NCI-H524 (cell line): Measurements from ENCODE around the gene LAMTOR2.
"Not testable (repeated sequence)": the region's sequence is repeated elsewhere in the genome, so short reads cannot be mapped to it uniquely, and the experiment has no call there.

Experiments used
- DNase-seq, 2 experiments: peaks; one replicate each; lab custom pipeline; 2025; lab: John Stamatoyannopoulos, UW

LAMTOR2 gene

GRCh38 chr1:156052862-156053767 is 1.5 kb upstream of the LAMTOR2 start:
- peak; percentile 46 to 74 for DNase-seq

- DNase-seq = peak; percentile 59 to 81
Observed at GRCh38 chr1:156053768-156054499, 648 bp upstream of the LAMTOR2 start, which contains the start of gene UBQLN4. Gene UBQLN4, minus strand, starts transcription at chr1:156053798. Its CDS starts 97 bp downstream, at chr1:156053701.

- DNase-seq = no peak
Observed at GRCh38 chr1:156055281-156056048, 883 bp downstream of the LAMTOR2 start.

- DNase-seq = no peak
Observed at GRCh38 chr1:156056326-156056849, 1.8 kb downstream of the LAMTOR2 start.

- DNase-seq = no peak
Observed at GRCh38 chr1:156060937-156061636, 6.5 kb downstream of the LAMTOR2 start, which contains the start of gene RAB25. Gene RAB25, plus strand, starts transcription at chr1:156061160. Its CDS starts 241 bp downstream, at chr1:156061401.

GRCh38 chr1:156062189-156062588 is 7.6 kb downstream of the LAMTOR2 start:
- no peak for DNase-seq

- no peak for DNase-seq
Observed at GRCh38 chr1:156063997-156064285, 9.4 kb downstream of the LAMTOR2 start.

- DNase-seq = no peak
Observed at GRCh38 chr1:156064615-156065014, 10.0 kb downstream of the LAMTOR2 start.

- DNase-seq = no peak
Observed at GRCh38 chr1:156065212-156065611, 10.6 kb downstream of the LAMTOR2 start.

- DNase-seq = no peak
Observed at GRCh38 chr1:156065871-156066270, 11.3 kb downstream of the LAMTOR2 start.

- no peak for DNase-seq
Observed at GRCh38 chr1:156067262-156067661, 12.7 kb downstream of the LAMTOR2 start.

GRCh38 chr1:156069490-156070455 is 15.2 kb downstream of the LAMTOR2 start:
- no peak for DNase-seq

- peak; percentile 88 to 90 for DNase-seq
Observed at GRCh38 chr1:156070548-156070947, 16.0 kb downstream of the LAMTOR2 start.

- DNase-seq = not testable (repeated sequence)
Observed at GRCh38 chr1:156071332-156071816, 16.8 kb downstream of the LAMTOR2 start.

GRCh38 chr1:156072251-156072650 is 17.7 kb downstream of the LAMTOR2 start:
- DNase-seq = no peak

- no peak for DNase-seq
Observed at GRCh38 chr1:156073110-156073687, 18.6 kb downstream of the LAMTOR2 start.

GRCh38 chr1:156073740-156074139 is 19.2 kb downstream of the LAMTOR2 start:
- peak; percentile 29 to 58 for DNase-seq

GRCh38 chr1:156074661-156075060 is 20.1 kb downstream of the LAMTOR2 start:
- no peak for DNase-seq

- DNase-seq = peak in 1 of 2 experiments; percentile 21
Observed at GRCh38 chr1:156075162-156075561, 20.6 kb downstream of the LAMTOR2 start.
